Stimulated activated naive CD8-positive, alpha-beta T cell treated with anti-CD3 and anti-CD28 coated beads, Interleukin-15, amount 100 ng/mL, for 72 hours (primary cell): ENCODE results near the gene SPATA21.

Experiments used
- ATAC-seq: fragments of 150-1000 bp; cut with Tn5 transposase; 2 replicates; pipeline ENCODE4 v1.10.0; 2021; ENCODE audit warnings: mild to moderate bottlenecking, moderate library complexity
- DNase-seq, 2 donors: peaks; one replicate each; pipeline ENCODE4 v3.0.0; 2021 to 2022
- H3K27ac Mint-ChIP-seq, 2 donors: one replicate each; pipeline ENCODE4 v1.8.0; 2022; ENCODE audit warnings: mild to moderate bottlenecking in 2 of 2, mixed read lengths in 2 of 2, moderate library complexity in 2 of 2
- H3K27me3 Mint-ChIP-seq: one replicate; pipeline ENCODE4 v1.8.0; 2022; ENCODE audit warnings: mixed read lengths
- H3K4me1 Mint-ChIP-seq: one replicate; pipeline ENCODE4 v1.8.0; 2022; ENCODE audit warnings: mild to moderate bottlenecking, mixed read lengths
- H3K4me3 Mint-ChIP-seq, 2 donors: one replicate each; pipeline ENCODE4 v1.8.0; 2022; ENCODE audit warnings: mild to moderate bottlenecking in 2 of 2, mixed read lengths in 2 of 2, moderate library complexity in 1 of 2
- H3K9me3 Mint-ChIP-seq, 2 donors: one replicate each; pipeline ENCODE4 v1.8.0; 2022; ENCODE audit warnings: mixed read lengths in 2 of 2

SPATA21 gene

DNA sequence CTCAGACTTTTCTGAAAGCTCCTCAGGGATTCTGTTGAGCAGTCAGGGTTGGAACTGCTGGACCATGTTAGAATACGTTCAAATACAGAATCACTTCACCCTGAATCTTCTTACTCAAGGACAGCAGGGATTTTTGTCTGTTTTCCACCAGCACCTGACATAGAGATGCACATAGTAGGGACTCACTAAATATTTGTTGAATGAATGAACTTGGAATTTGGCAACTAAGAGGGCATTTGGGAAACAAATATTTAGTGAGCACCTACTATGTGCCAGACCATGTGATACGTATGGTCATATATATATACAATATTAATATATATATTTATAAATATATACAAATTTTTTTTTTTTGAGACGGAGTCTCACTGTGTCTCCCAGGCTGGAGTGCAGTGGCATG is 80.4 kb downstream of the SPATA21 start:
- no peak for ATAC-seq
- no peak overlapping the region for H3K4me3 Mint-ChIP-seq
- no peaks in the 10 kb centered on the region for H3K27me3 Mint-ChIP-seq
- DNase-seq: no peak
- H3K9me3 Mint-ChIP-seq: no peaks in the 10 kb centered on the region
- H3K4me1 Mint-ChIP-seq: peaks cover 8% of the 10 kb centered on the region
- no peak overlapping the region for H3K27ac Mint-ChIP-seq

DNA sequence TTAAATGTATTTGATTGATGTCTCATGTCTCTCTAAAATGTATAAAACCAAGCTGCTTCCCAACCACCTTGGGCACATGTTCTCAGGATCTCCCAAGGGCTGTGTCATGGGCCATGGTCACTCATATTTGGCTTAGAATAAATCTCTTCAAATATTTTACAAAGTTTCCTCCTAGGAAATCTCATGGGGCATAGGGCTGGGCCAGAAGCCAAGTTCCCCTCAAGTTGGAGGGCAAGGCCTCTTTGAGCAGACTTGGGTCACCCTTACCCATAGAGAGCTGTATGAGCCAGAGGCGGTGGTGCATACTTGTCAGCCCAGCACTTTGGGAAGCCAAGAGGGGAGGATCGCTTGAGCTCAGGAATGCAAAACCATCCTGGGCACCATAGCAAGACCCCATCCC is 82.6 kb downstream of the SPATA21 start:
- no peak overlapping the region for H3K27ac Mint-ChIP-seq
- H3K9me3 Mint-ChIP-seq: no peaks in the 10 kb centered on the region
- H3K4me3 Mint-ChIP-seq: no peak overlapping the region
- DNase-seq (no peak), ATAC-seq (no peak)
- H3K27me3 Mint-ChIP-seq: no peaks in the 10 kb centered on the region
- H3K4me1 Mint-ChIP-seq: peaks cover 24% of the 10 kb centered on the region

DNA sequence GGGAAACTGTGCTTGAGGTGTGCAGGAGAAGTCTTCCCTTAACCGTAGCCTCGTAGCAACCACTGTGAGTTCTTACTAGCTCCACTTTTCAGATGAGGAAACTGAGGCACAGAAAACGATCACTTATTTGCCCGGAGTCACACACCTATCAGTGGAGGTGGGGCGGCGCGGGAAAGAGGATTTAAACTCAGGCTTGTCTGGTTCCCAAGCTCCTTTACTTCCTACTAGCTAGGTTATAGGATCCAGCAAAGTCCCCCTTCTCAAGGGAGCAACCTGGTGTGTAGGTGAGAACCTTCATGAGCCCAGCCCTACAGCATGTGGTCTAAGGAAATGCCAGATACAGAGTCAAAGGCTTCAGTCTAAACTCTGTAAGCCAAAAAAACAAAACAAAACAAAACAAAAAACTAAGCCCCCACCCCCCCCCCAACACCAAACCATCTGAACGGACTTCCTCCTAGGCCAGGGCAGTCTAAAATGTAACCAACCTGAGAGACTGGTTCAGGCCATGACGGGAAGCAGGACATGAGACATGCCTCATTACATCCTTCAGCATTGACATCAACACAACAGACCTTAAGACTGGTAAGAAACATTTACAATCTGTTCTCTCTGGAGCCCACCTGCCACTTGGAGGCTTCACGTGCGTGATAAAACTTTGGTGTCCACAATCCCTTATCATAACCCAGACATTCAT is 84.2 kb downstream of the SPATA21 start:
- Mint-ChIP-seq H3K4me1 (peaks cover 27% of the 10 kb centered on the region), H3K27me3 (no peaks in the 10 kb centered on the region), H3K27ac (peak overlapping the region; percentile 96 to 97), H3K4me3 (peak overlapping the region; percentile 93 to 97), H3K9me3 (no peaks in the 10 kb centered on the region)
- no peak for DNase-seq
- no peak for ATAC-seq

DNA sequence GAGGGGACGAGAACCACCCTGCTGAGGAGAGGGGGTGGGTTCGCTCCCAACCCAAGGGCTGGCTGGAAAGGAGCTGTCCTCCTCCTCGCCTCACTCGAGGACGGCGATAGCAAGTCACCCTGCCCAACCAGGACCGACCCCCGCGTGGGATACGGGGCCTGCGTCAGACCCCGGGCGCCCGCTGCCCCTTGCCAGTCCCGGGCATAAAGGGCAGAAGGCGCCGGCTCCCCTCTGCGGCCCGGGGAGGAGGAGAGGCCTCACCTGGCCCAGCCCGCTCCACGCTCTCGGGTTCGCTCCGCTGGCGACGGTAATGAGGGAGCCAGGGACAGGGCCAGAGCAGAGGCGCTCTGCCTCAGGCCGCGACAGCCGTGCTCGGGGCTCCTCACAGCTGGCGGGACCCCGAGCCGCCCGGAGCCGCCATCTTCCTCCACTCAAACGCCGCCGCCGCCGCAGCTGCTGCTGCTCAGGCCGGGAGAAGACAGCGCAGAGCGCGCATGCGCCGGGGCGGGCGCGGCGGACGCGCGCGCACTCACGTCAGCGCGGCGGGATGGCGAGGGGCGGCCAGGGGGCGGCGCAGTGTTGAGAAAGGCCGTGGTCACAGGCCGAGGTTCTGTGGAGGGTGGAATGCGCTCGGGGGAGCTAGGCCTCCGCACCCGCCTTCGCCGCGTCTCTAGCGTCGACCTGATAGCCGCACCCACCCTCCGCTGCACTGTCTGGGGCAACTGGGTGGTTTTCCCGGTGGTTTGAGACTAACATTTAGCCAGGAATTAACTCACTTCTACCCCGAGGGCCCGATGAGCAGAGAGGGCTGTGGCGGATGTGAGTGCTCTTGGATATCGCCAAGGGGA is 85.0 kb downstream of the SPATA21 start, which contains the start of gene FBXO42:
TSS of gene FBXO42 (minus strand) at position 487 of the 848 bp plus-strand sequence. CDS start 37,062 bp downstream, outside the sequence.
- Mint-ChIP-seq H3K4me1 (peaks cover 27% of the 10 kb centered on the region), H3K4me3 (peak within 1 kb of the TSS; percentile 93 to 97), H3K9me3 (no peaks in the 10 kb centered on the region), H3K27me3 (no peaks in the 10 kb centered on the region), H3K27ac (peak within 1 kb of the TSS; percentile 96 to 97)
- DNase-seq: peak; percentile 93 to 96
- peak; percentile 96 for ATAC-seq

DNA sequence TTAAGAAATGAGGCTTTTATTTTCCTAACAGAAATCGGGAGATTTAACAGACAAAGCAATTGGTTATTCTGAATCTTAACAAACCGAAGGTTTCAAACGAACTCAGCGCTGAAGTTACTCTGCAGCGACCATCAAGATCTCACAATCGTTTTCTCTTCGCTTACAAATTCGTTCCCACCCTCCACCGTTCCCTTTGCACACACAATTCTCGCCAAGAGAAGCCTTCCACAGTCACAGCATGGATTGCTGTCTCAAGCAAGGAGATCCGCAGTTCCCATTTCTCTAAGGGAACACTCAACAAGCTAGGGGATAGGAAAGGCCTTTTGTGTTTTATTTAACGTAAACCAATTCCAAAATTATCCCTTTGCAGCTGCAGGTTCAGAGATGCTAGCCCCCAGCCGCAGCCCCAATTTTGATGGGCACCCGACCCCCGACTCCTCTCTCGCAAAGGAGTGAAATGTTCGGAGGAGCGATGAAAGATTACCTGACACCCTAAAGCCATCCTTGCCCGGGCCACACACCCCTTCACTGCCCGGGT is 85.7 kb downstream of the SPATA21 start:
- H3K4me1 Mint-ChIP-seq: peaks cover 27% of the 10 kb centered on the region
- H3K4me3 Mint-ChIP-seq: peak overlapping the region; percentile 93 to 97
- H3K27ac Mint-ChIP-seq: peak overlapping the region; percentile 90 to 96
- ATAC-seq: no peak
- no peaks in the 10 kb centered on the region for H3K9me3 Mint-ChIP-seq
- no peaks in the 10 kb centered on the region for H3K27me3 Mint-ChIP-seq
- no peak for DNase-seq

DNA sequence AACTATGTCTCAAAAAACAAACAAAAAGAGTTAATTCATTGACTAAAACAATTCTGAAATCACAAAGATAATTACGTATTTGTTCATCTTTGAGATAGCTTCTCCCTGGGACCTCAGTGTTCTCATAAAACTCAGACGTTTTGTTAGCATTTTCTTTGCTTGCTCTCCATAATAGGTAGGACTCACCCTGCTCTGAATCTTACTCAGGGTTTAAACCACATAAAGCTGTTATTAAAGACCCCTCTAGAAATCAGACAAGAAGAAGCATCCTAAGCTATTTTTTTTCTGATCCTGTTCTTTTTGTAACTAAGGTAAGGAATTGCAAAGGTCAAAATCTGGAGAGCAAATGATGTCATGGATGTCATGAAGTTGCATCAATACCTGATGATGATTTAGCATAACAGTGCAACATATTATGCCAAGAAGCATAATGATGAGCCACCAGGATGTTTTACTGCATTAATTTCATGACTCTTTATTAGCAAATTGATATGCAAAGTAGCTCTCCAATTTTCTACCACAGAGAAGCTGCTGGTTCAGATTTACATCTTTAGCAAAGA is 87.3 kb downstream of the SPATA21 start:
- no peak for ATAC-seq
- peak overlapping the region in 1 of 2 donors; percentile 30 for H3K4me3 Mint-ChIP-seq
- no peaks in the 10 kb centered on the region for H3K9me3 Mint-ChIP-seq
- DNase-seq: no peak
- H3K27me3 Mint-ChIP-seq: no peaks in the 10 kb centered on the region
- H3K27ac Mint-ChIP-seq: peak overlapping the region; percentile 20 to 47
- peaks cover 33% of the 10 kb centered on the region for H3K4me1 Mint-ChIP-seq
